Measurements from ENCODE around the gene PKD1L1.

DNA sequence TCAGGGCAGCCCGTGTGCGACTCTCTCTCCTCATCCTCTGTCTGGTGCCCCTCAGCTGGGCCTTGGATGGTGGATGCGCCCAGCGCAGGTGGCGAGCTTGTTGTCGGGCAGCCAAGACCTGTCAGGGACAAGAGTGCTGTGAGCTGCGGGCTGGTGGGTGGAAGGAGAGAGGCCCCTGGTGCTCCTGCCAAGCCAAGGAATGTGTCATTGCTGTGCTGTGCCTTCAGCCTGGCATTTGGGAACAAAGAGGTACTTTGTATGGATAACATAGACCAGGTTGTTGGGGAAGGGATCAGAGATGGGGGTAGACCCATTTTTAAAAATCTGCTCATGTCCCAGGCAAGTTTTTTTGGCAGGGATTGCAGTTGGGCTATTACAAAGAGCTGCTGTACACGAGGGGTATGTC, 120.9 kb downstream of the PKD1L1 start:
- no peak for TF ChIP-seq CTCF (IDR thresholded peaks at IDR 0.05)
- TF ChIP-seq POLR2A (IDR thresholded peaks at IDR 0.05) = no peak

Data from prostate gland (tissue), 2 donors.